Vagina (tissue), 2 donors: ENCODE data around the gene HDGF.

ENCODE experiments used
- POLR2A ChIP-seq, 2 donors: fragments of 450-650 bp; IDR thresholded peaks; one replicate each; pipeline ENCODE4 v1.6.1; 2017; ENCODE audit warnings: antibody characterized with exemption in 2 of 2, mild to moderate bottlenecking in 2 of 2, moderate library complexity in 2 of 2
- POLR2AphosphoS5 ChIP-seq, 2 donors: sonication (generic); formaldehyde crosslinking; IDR thresholded peaks; one replicate each; pipeline ENCODE4 v1.9.0; 2017; ENCODE audit warnings: antibody characterized with exemption in 2 of 2, mild to moderate bottlenecking in 2 of 2, low read depth in 1 of 2; ENCODE audit not compliant: insufficient read depth in 1 of 2
- TF ChIP-seq, protein P1 (sequence below), 3 experiments: fragments of 450-650 bp in 2 of 3; fragments of 200-600 bp in 1 of 3; sonication (generic) in 1 of 3; IDR thresholded peaks; one replicate each; pipeline ENCODE4 v1.5.1; 2017 to 2019; ENCODE audit warnings: antibody characterized with exemption in 3 of 3, mild to moderate bottlenecking in 2 of 3, moderate library complexity in 2 of 3

DNA sequence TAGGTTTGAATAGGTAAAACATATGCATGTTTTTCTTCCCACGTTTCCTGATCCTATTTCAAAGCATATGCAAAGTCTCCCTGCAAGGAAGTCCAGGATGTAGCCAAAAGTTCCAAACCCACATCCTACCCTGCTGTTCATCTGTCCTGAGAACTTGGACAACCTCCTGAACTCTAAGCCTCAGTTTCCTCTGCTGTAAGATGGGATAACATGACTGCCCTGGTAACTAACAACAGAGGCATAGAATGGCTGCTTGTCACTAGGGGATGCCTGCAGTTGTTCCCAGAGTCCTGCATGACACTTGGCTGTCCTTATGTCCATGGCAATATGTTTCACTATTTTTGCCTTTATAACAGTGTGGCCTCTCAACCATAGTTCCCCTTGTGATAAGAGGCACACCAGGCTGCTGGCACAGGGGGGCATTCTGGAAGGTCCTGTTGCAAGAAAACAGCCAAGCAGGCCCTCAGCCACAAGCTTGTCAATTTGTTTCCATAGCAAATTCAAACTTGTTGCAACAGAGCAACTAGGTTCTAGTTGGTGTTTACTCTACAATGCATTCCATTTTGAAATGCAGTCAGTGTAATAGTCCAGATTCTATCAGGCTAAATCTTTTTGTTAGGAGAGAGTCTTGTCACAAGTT is 1.5 kb upstream of the HDGF start:
- TF ChIP-seq, protein P1, sequence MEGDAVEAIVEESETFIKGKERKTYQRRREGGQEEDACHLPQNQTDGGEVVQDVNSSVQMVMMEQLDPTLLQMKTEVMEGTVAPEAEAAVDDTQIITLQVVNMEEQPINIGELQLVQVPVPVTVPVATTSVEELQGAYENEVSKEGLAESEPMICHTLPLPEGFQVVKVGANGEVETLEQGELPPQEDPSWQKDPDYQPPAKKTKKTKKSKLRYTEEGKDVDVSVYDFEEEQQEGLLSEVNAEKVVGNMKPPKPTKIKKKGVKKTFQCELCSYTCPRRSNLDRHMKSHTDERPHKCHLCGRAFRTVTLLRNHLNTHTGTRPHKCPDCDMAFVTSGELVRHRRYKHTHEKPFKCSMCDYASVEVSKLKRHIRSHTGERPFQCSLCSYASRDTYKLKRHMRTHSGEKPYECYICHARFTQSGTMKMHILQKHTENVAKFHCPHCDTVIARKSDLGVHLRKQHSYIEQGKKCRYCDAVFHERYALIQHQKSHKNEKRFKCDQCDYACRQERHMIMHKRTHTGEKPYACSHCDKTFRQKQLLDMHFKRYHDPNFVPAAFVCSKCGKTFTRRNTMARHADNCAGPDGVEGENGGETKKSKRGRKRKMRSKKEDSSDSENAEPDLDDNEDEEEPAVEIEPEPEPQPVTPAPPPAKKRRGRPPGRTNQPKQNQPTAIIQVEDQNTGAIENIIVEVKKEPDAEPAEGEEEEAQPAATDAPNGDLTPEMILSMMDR (IDR thresholded peaks at IDR 0.05): no peak
- TF ChIP-seq POLR2A (IDR thresholded peaks at IDR 0.05) (no peak), POLR2AphosphoS5 (IDR thresholded peaks at IDR 0.05; ENCODE audit: insufficient read depth in 1 of 2, low read depth in 1 of 2) (no peak)
